ENCODE data around the gene GRIN1.
"Not testable (repeated sequence)": the region's sequence is repeated elsewhere in the genome, so short reads cannot be mapped to it uniquely, and the experiment has no call there.

The GRIN1 gene

GRCh38 chr9:137129456-137130175 lies 9.3 kb upstream of the GRIN1 start:
- peak overlapping the region; percentile 83 for H3K27ac ChIP-seq
- ChIA-PET POLR2A (ENCODE audit: low non-redundant PET) (interaction anchor here (0.7 to 1.2 kb wide), 9 partner anchors 21 to 111 kb away, joined by 3 to 6 read pairs (median 4); partner anchors contain the start of genes RNF224, SSNA1, TPRN and TUBB4B), CTCF (interaction anchor here (0.7 to 2.1 kb wide), 7 partner anchors 21 to 107 kb away, joined by 3 to 9 read pairs (median 4); partner anchors contain the start of genes NPDC1, RNF224 and TMEM210)
- DNase-seq (ENCODE audit: low spot score) = peak; percentile 96
- TF ChIP-seq CTCF (conservative IDR thresholded peaks at IDR 0.05; ENCODE audit: low read depth) = no peak

GRCh38 chr9:137130176-137130755 lies 8.7 kb upstream of the GRIN1 start:
- DNase-seq (ENCODE audit: low spot score) = no peak
- CTCF ChIA-PET = interaction anchor here (0.6 to 2.1 kb wide), 10 partner anchors 17 to 604 kb away, joined by 3 to 9 read pairs (median 3); partner anchors contain the start of genes RNF224, SLC34A3 and TMEM210
- peak overlapping the region; percentile 83 for H3K27ac ChIP-seq
- POLR2A ChIA-PET (ENCODE audit: low non-redundant PET) = interaction anchor here (0.7 to 1.2 kb wide), 6 partner anchors 22 to 111 kb away, joined by 3 to 6 read pairs (median 4); partner anchors contain the start of genes RNF224, SSNA1, TPRN and TUBB4B
- TF ChIP-seq CTCF (conservative IDR thresholded peaks at IDR 0.05; ENCODE audit: low read depth) = no peak

- H3K27ac ChIP-seq = no peak overlapping the region
- CTCF ChIA-PET = interaction anchor here (0.5 kb wide), 1 partner anchor 43 kb away, joined by 3 read pairs; no protein-coding TSS in a partner anchor
- TF ChIP-seq CTCF (conservative IDR thresholded peaks at IDR 0.05; ENCODE audit: low read depth) = no peak
- DNase-seq (ENCODE audit: low spot score) = no peak
- POLR2A ChIA-PET (ENCODE audit: low non-redundant PET) = no interaction called here
Observed at GRCh38 chr9:137134191-137134590, 4.8 kb upstream of the GRIN1 start.

DNA sequence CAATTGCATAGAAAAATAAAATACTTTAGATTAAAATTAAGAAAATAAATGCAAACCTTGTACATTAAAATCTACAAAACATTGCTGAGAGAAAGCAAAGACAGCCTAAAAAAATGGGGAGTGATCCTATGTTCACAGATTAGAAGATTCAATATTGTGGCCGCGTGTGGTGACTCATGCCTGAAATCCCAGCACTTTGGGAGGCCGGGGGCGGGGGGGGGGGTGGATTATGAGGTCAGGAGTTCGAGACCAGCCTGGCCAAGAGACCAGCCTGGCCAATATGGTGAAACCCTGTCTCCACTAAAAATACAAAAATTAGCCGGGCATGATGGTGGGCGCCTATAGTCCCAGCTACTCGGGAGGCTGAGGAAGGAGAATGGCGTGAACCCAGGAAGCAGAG lies 3.8 kb upstream of the GRIN1 start:
- CTCF ChIA-PET = interaction anchor here (0.7 kb wide), 1 partner anchor 43 kb away, joined by 4 read pairs; no protein-coding TSS in a partner anchor
- H3K27ac ChIP-seq; POLR2A ChIA-PET (ENCODE audit: low non-redundant PET); DNase-seq (ENCODE audit: low spot score): not testable (repeated sequence)

DNA sequence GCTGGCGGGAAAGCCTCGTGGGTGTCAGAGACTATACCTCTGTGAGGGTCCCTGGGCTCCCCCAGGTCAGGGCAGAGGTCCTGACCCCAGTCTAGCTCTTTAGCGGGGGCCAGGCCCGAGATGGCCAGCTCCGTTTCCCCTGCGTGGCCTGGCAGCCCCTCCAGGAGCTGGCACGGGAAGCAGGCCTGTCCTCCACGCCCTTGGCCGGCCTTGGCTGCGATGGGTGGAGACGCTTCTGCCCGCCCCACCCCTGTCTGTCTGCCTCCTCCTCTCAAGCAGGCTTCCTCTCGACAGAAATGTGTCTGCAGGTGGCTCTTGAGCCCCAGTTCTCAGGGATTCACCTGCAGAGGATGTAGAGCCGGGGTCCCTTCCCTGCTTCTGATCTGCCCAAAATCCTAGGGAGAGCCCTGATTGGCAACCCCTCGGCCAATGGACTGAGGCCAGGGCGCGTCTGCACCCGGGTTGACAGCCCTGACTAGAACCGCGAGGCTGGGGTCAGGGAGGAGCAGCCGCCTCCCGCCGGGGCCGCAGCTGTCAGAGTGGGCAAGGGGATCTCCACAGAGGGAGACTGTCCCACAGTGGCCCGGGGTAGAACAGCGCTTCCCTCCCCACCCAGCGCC lies 2.6 kb upstream of the GRIN1 start:
- DNase-seq (ENCODE audit: low spot score) = no peak
- no peak for TF ChIP-seq CTCF (conservative IDR thresholded peaks at IDR 0.05; ENCODE audit: low read depth)
- ChIA-PET POLR2A (ENCODE audit: low non-redundant PET) (no interaction called here), CTCF (interaction anchor here (0.6 to 1.2 kb wide), 5 partner anchors 12 to 370 kb away, joined by 3 to 7 read pairs (median 3); partner anchors contain the start of gene RNF224)
- no peak overlapping the region for H3K27ac ChIP-seq

- POLR2A ChIA-PET (ENCODE audit: low non-redundant PET) = no interaction called here
- TF ChIP-seq CTCF (conservative IDR thresholded peaks at IDR 0.05; ENCODE audit: low read depth) = no peak
- CTCF ChIA-PET = interaction anchor here (0.6 to 1.2 kb wide), 5 partner anchors 12 to 369 kb away, joined by 3 to 7 read pairs (median 3); partner anchors contain the start of gene RNF224
- DNase-seq (ENCODE audit: low spot score) = no peak
- no peak overlapping the region for H3K27ac ChIP-seq
Observed at GRCh38 chr9:137136881-137137607, 1.9 kb upstream of the GRIN1 start.

All from RWPE1 (cell line).